Mesenchymal stem cell (in vitro differentiated cells and primary cell): Measurements from ENCODE around the gene CLN6. TPM values are rescaled to one million over a fixed set of nuclear protein-coding genes. Genes with fewer than 3 reads are reported as not detected.

Experiments used
- DNase-seq: peaks from one replicate; pipeline ENCODE4 v3.0.0-alpha.2; 2013
- H2AFZ ChIP-seq: one replicate; pipeline ENCODE4 v1.6.1; 2013; ENCODE audit warnings: low read depth, mild to moderate bottlenecking, control low read depth, inconsistent platforms, low read length, moderate library complexity
- H2AK5ac ChIP-seq: 2 replicates; pipeline ENCODE4 v1.6.1; 2013; ENCODE audit warnings: low read length, moderate library complexity, mild to moderate bottlenecking, inconsistent platforms; ENCODE audit not compliant: severe bottlenecking
- H2BK120ac ChIP-seq: one replicate; pipeline ENCODE4 v1.6.1; 2013; ENCODE audit warnings: low read depth, mild to moderate bottlenecking, inconsistent platforms, low read length, moderate library complexity
- H2BK12ac ChIP-seq, 2 experiments: one replicate each; pipeline ENCODE4 v1.6.1; 2013; ENCODE audit warnings: inconsistent platforms in 2 of 2, low read length in 2 of 2, mild to moderate bottlenecking in 2 of 2, moderate library complexity in 2 of 2, control low read depth in 1 of 2
- H2BK15ac ChIP-seq: one replicate; pipeline ENCODE4 v1.6.1; 2013; ENCODE audit warnings: mild to moderate bottlenecking, low read depth, inconsistent platforms; ENCODE audit not compliant: poor library complexity, severe bottlenecking
- H2BK5ac ChIP-seq: 2 replicates; pipeline ENCODE4 v1.6.1; 2013; ENCODE audit warnings: low read depth, mild to moderate bottlenecking, low read length, control low read depth, inconsistent platforms; ENCODE audit not compliant: poor library complexity, severe bottlenecking
- H3K14ac ChIP-seq, 2 experiments: one replicate each; pipeline ENCODE4 v1.6.1; 2013; ENCODE audit warnings: inconsistent platforms in 2 of 2, low read length in 2 of 2, control low read depth in 1 of 2, mild to moderate bottlenecking in 1 of 2, moderate library complexity in 1 of 2
- H3K18ac ChIP-seq, 2 experiments: one replicate each; pipeline ENCODE4 v1.6.1; 2013; ENCODE audit warnings: inconsistent platforms in 2 of 2, low read length in 2 of 2, control low read depth in 1 of 2, low read depth in 1 of 2, mild to moderate bottlenecking in 1 of 2
- H3K23ac ChIP-seq, 2 experiments: one replicate each; pipeline ENCODE4 v1.6.1; 2013; ENCODE audit warnings: inconsistent platforms in 2 of 2, low read length in 2 of 2, mild to moderate bottlenecking in 2 of 2, moderate library complexity in 2 of 2, control low read depth in 1 of 2
- H3K27ac ChIP-seq: 2 replicates; pipeline ENCODE4 v1.5.1; 2013; ENCODE audit warnings: mild to moderate bottlenecking, moderate library complexity, low read length, control low read depth, inconsistent platforms; ENCODE audit not compliant: poor library complexity, severe bottlenecking
- H3K27me3 ChIP-seq, 2 experiments: 2 replicates each; pipeline versions ENCODE4 v1.6.1 to v1.7.0; 2013; ENCODE audit warnings: low read length in 2 of 2, mild to moderate bottlenecking in 2 of 2, moderate library complexity in 2 of 2, control low read depth in 1 of 2, inconsistent platforms in 1 of 2; ENCODE audit not compliant: control insufficient read depth in 1 of 2, insufficient read depth in 1 of 2
- H3K36me3 ChIP-seq, 2 experiments: 2 replicates each; pipeline versions ENCODE4 v1.6.1 to v1.7.0; 2013; ENCODE audit warnings: low read length in 2 of 2, control low read depth in 1 of 2, inconsistent platforms in 1 of 2, low read depth in 1 of 2, mild to moderate bottlenecking in 1 of 2; ENCODE audit not compliant: insufficient read depth in 2 of 2, control insufficient read depth in 1 of 2
- H3K4ac ChIP-seq, 2 experiments: one replicate each; pipeline ENCODE4 v1.6.1; 2013; ENCODE audit warnings: inconsistent platforms in 2 of 2, low read length in 2 of 2, mild to moderate bottlenecking in 2 of 2, moderate library complexity in 2 of 2, control low read depth in 1 of 2, low read depth in 1 of 2
- H3K4me1 ChIP-seq: 2 replicates; pipeline ENCODE4 v1.6.1; 2013; ENCODE audit warnings: low read depth, low read length, control low read depth; ENCODE audit not compliant: control insufficient read depth, insufficient read depth
- H3K4me2 ChIP-seq: 2 replicates; pipeline ENCODE4 v1.6.1; 2013; ENCODE audit warnings: low read length, mild to moderate bottlenecking, inconsistent platforms; ENCODE audit not compliant: poor library complexity, severe bottlenecking
- H3K4me3 ChIP-seq, 2 experiments: 2 replicates each; pipeline versions ENCODE4 v1.5.1 to v1.7.0; 2013; ENCODE audit warnings: low read length in 2 of 2, mild to moderate bottlenecking in 2 of 2, control low read depth in 1 of 2, low read depth in 1 of 2; ENCODE audit not compliant: insufficient read depth in 1 of 2
- H3K79me1 ChIP-seq: replicated peaks from 2 replicates; pipeline ENCODE4 v1.6.1; 2013; ENCODE audit warnings: mild to moderate bottlenecking, control low read depth, low read length, inconsistent platforms; ENCODE audit not compliant: poor library complexity, severe bottlenecking
- H3K9ac ChIP-seq: 2 replicates; pipeline ENCODE4 v1.7.0; 2013; ENCODE audit warnings: mild to moderate bottlenecking, low read length, moderate library complexity
- H3K9me3 ChIP-seq: 2 replicates; pipeline ENCODE4 v1.7.0; 2013; ENCODE audit warnings: mild to moderate bottlenecking, low read length; ENCODE audit not compliant: control insufficient read depth
- H4K8ac ChIP-seq: one replicate; pipeline ENCODE4 v1.6.1; 2013; ENCODE audit warnings: inconsistent platforms, mild to moderate bottlenecking, low read length, moderate library complexity
- H4K91ac ChIP-seq: one replicate; pipeline ENCODE4 v1.6.1; 2013; ENCODE audit warnings: mild to moderate bottlenecking, low read length, inconsistent platforms
- WGBS: methylation state at CpG from one replicate; pipeline ENCODE4 v1.1.7; 2013; ENCODE audit warnings: mixed read lengths; 5-methylcytosine and 5-hydroxymethylcytosine counted together
- polyA plus RNA-seq, 2 experiments: library from polyadenylated mRNA; stranded (reverse); fragments of 200-250 nt; gene quantifications; one replicate each; pipeline ENCODE4 v1.2.3, GENCODE V29; 2013

The CLN6 gene
- polyA plus RNA-seq (2013, experiment 1 of 2), result 23.5 TPM
- 23.2 TPM for polyA plus RNA-seq (2013, experiment 2 of 2)

GRCh38 chr15:68229386-68230156 lies at the start of gene CLN6:
Gene CLN6, minus strand, starts transcription at chr15:68229728. Its CDS starts 144 bp downstream, at chr15:68229584.
- Histone ChIP-seq H2BK120ac (peak within 1 kb of the TSS; percentile 69), H3K4me3 (peak within 1 kb of the TSS; percentile 83 to 93), H3K27me3 (no peaks in the 10 kb centered on the region), H2BK5ac (peak within 1 kb of the TSS; percentile 8), H3K79me1 (peaks cover 10% of the 10 kb centered on the region), H2BK12ac (peak within 1 kb of the TSS in 1 of 2 experiments; percentile 83), H3K4me2 (peak within 1 kb of the TSS; percentile 98), H2AFZ (peak within 1 kb of the TSS; percentile 90), H3K27ac (no peak within 1 kb of the TSS), H3K23ac (peak within 1 kb of the TSS in 1 of 2 experiments; percentile 90), H3K9me3 (no peaks in the 10 kb centered on the region), H2AK5ac (no peak within 1 kb of the TSS), H3K9ac (peak within 1 kb of the TSS; percentile 92), H4K91ac (peak within 1 kb of the TSS; percentile 77), H3K4ac (peak within 1 kb of the TSS; percentile 76 to 88), H4K8ac (peak within 1 kb of the TSS; percentile 82), H2BK15ac (peak within 1 kb of the TSS; percentile 82), H3K36me3 (no peaks in the 10 kb centered on the region), H3K18ac (peak within 1 kb of the TSS; percentile 92 to 93), H3K4me1 (peaks cover 24% of the 10 kb centered on the region), H3K14ac (peak within 1 kb of the TSS in 1 of 2 experiments; percentile 96)
- 1% methylated on average over 74 of the region's 82 CpGs for WGBS
- DNase-seq, result peak; percentile 87

- Histone ChIP-seq H3K4me1 (peaks cover 3% of the 10 kb centered on the region), H3K4ac (peak overlapping the region; percentile 83 to 98), H3K18ac (peak overlapping the region; percentile 97 to 99), H2BK5ac (no peak overlapping the region), H3K79me1 (peaks cover 8% of the 10 kb centered on the region), H3K4me2 (peak overlapping the region; percentile 88), H3K27ac (peak overlapping the region; percentile 84), H4K8ac (peak overlapping the region; percentile 95), H2BK12ac (peak overlapping the region in 1 of 2 experiments; percentile 79), H2AK5ac (peak overlapping the region; percentile 30), H2AFZ (peak overlapping the region; percentile 7), H3K9me3 (no peaks in the 10 kb centered on the region), H3K27me3 (no peaks in the 10 kb centered on the region), H3K14ac (peak overlapping the region in 1 of 2 experiments; percentile 99), H3K36me3 (peaks cover 0 to 12% of the 10 kb centered on the region in 2 experiments), H3K9ac (peak overlapping the region; percentile 99), H3K4me3 (peak overlapping the region; percentile 90 to 98), H2BK15ac (no peak overlapping the region), H3K23ac (peak overlapping the region; percentile 67 to 96), H2BK120ac (no peak overlapping the region), H4K91ac (peak overlapping the region; percentile 93)
- peak; percentile 51 for DNase-seq
- WGBS, result 4% methylated on average over 22 of the region's 23 CpGs
Observed at GRCh38 chr15:68278595-68279405, 49.3 kb upstream of the CLN6 start.

DNA sequence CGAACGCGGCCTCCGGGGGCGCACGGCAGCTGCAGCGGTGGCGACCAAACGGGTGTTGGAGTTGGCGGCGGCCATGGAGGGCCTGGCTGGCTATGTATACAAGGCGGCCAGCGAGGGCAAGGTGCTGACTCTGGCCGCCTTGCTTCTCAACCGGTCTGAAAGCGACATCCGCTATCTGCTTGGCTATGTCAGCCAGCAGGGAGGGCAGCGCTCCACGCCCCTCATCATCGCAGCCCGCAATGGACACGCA lies 48.7 kb upstream of the CLN6 start:
- peaks cover 3% of the 10 kb centered on the region for H3K4me1 ChIP-seq
- H3K36me3 ChIP-seq, result peaks cover 0 to 12% of the 10 kb centered on the region in 2 experiments
- peak overlapping the region; percentile 95 for H4K8ac ChIP-seq
- H2BK12ac ChIP-seq, result peak overlapping the region in 1 of 2 experiments; percentile 79
- H2AFZ ChIP-seq, result peak overlapping the region; percentile 7
- H2BK5ac ChIP-seq, result peak overlapping the region; percentile 45
- H3K14ac ChIP-seq, result peak overlapping the region in 1 of 2 experiments; percentile 99
- WGBS, result under 1% methylated on average over 22 of the region's 22 CpGs
- peak overlapping the region; percentile 88 for H3K4me2 ChIP-seq
- H3K23ac ChIP-seq, result peak overlapping the region; percentile 67 to 96
- H2AK5ac ChIP-seq, result no peak overlapping the region
- peak overlapping the region; percentile 84 for H3K27ac ChIP-seq
- peak overlapping the region; percentile 64 for H2BK120ac ChIP-seq
- no peaks in the 10 kb centered on the region for H3K9me3 ChIP-seq
- H2BK15ac ChIP-seq, result peak overlapping the region; percentile 87
- peak overlapping the region; percentile 97 to 99 for H3K18ac ChIP-seq
- peak overlapping the region; percentile 90 to 98 for H3K4me3 ChIP-seq
- DNase-seq, result peak; percentile 82
- H3K4ac ChIP-seq, result peak overlapping the region; percentile 83 to 98
- H3K9ac ChIP-seq, result peak overlapping the region; percentile 99
- H3K27me3 ChIP-seq, result no peaks in the 10 kb centered on the region
- peak overlapping the region; percentile 93 for H4K91ac ChIP-seq
- peaks cover 8% of the 10 kb centered on the region for H3K79me1 ChIP-seq
